GM10266 (cell line): ENCODE measurements around the gene NRP1.
"Not testable (repeated sequence)": the region's sequence is repeated elsewhere in the genome, so short reads cannot be mapped to it uniquely, and the experiment has no call there.

Experiments used
- DNase-seq: peaks from one replicate; pipeline ENCODE4 v3.0.0; 2012; ENCODE audit errors: extremely low spot score
- CTCF ChIP-seq: IDR thresholded peaks from 2 replicates; pipeline ENCODE4 v1.5.1; 2012; ENCODE audit warnings: mild to moderate bottlenecking, low read depth; ENCODE audit not compliant: control insufficient read depth, insufficient read depth; ENCODE audit errors: missing control alignments

NRP1 gene

GRCh38 chr10:33229949-33230267, 104.6 kb downstream of the NRP1 start:
- no peak for DNase-seq
- no peak for TF ChIP-seq CTCF

GRCh38 chr10:33229252-33229948, 105.1 kb downstream of the NRP1 start:
- no peak for DNase-seq
- TF ChIP-seq CTCF = no peak

- DNase-seq = no peak
- TF ChIP-seq CTCF = no peak
Observed at GRCh38 chr10:33228426-33228825, 106.0 kb downstream of the NRP1 start.

GRCh38 chr10:33227489-33227888, 107.0 kb downstream of the NRP1 start:
- DNase-seq = no peak
- TF ChIP-seq CTCF = no peak

GRCh38 chr10:33224251-33224965, 110.1 kb downstream of the NRP1 start:
- no peak for DNase-seq

GRCh38 chr10:33223326-33224000, 111.0 kb downstream of the NRP1 start:
- TF ChIP-seq CTCF = no peak
- DNase-seq = no peak

More at GRCh38 chr10:33224251-33224965, 110.1 kb downstream of the NRP1 start:
- no peak for TF ChIP-seq CTCF

GRCh38 chr10:33222304-33222703, 112.2 kb downstream of the NRP1 start:
- DNase-seq = not testable (repeated sequence)

GRCh38 chr10:33217854-33218253, 116.6 kb downstream of the NRP1 start:
- TF ChIP-seq CTCF = no peak
- DNase-seq = no peak
